H1 (cell line): Measurements from ENCODE around the gene KCNAB2. TPM values are rescaled to one million over a fixed set of nuclear protein-coding genes. Genes with fewer than 3 reads are reported as not detected.

Source experiments
- ATF3 ChIP-seq: IDR thresholded peaks from 2 replicates; pipeline ENCODE4 v1.6.1; 2011; ENCODE audit warnings: low read depth, mild to moderate bottlenecking, low read length; ENCODE audit not compliant: insufficient read depth
- PHF8 ChIP-seq: fragments of 200-600 bp; sonication (generic); conservative IDR thresholded peaks from 2 replicates; pipeline ENCODE4 v1.7.1; 2012; ENCODE audit warnings: low read depth, mild to moderate bottlenecking, inconsistent platforms, low read length, moderate library complexity
- polyA plus RNA-seq, 7 experiments: library from polyadenylated mRNA; depleted of rRNA in 3 of 7; stranded (reverse) in 5 of 7; unstranded in 2 of 7; fragments of >200 nt in 5 of 7; fragments of 200-250 nt in 2 of 7; gene quantifications; 1 replicate in 5 of 7; 2 replicates in 1 of 7; 4 replicates in 1 of 7; pipeline versions ENCODE4 v1.2.1 to v1.2.3, GENCODE V29; 2011 to 2013; ENCODE audit warnings: missing spikeins in 2 of 7, mixed read lengths in 2 of 7
- total RNA-seq: library from RNA; stranded (reverse); fragmentation: NEBNext Ultra II Directional; extraction: Animal tissue kit (Norgen Biotek cat#: 25700); gene quantifications from 2 replicates; pipeline ENCODE4 v1.2.1, GENCODE V29; 2021

KCNAB2 gene
- total and polyA plus RNA-seq, 2 of the 8 experiments (the other 6 are each of a cell fraction or from before 2014, with no cell fraction given): 4.5 to 7.0 TPM

GRCh38 chr1:6068073-6068472, 22.4 kb downstream of the KCNAB2 start (continued):
- TF ChIP-seq PHF8 (no peak), ATF3 (no peak)
- TF ChIP-seq, all 59 proteins: peak for 0
